Activated CD4-positive, alpha-beta memory T cell treated with anti-CD3 and anti-CD28 coated beads for 36 hours (primary cell): Measurements from ENCODE around the gene TTYH3. TPM values are rescaled to one million over a fixed set of nuclear protein-coding genes. Genes with fewer than 3 reads are reported as not detected.

Experiments used
- CTCF ChIA-PET: fragments of 350-600 bp; sonication (Branson Sonifier 250); formaldehyde crosslinking; loops from one replicate; lab custom pipeline; 2021; ENCODE audit warnings: antibody characterized with exemption, inconsistent platforms; lab: Charles Lee
- POLR2A ChIA-PET: fragments of 350-600 bp; sonication (Branson Sonifier 250); formaldehyde crosslinking; loops from one replicate; lab custom pipeline; 2021; ENCODE audit warnings: antibody characterized with exemption; lab: Charles Lee
- DNase-seq: peaks from one replicate; pipeline ENCODE4 v3.0.0-alpha.2; 2020
- H3K27ac Mint-ChIP-seq: one replicate; pipeline ENCODE4 v1.8.0; 2021; ENCODE audit warnings: mixed read lengths
- H3K27me3 Mint-ChIP-seq: one replicate; pipeline ENCODE4 v1.8.0; 2021; ENCODE audit warnings: mixed read lengths
- H3K36me3 Mint-ChIP-seq: one replicate; pipeline ENCODE4 v1.8.0; 2021; ENCODE audit warnings: mixed read lengths
- H3K4me1 Mint-ChIP-seq: one replicate; pipeline ENCODE4 v1.8.0; 2021; ENCODE audit warnings: low read depth, mixed read lengths
- H3K4me3 Mint-ChIP-seq: one replicate; pipeline ENCODE4 v1.8.0; 2021; ENCODE audit warnings: mild to moderate bottlenecking, mixed read lengths
- H3K9me3 Mint-ChIP-seq: one replicate; pipeline ENCODE4 v1.8.0; 2021; ENCODE audit warnings: mixed read lengths
- intact Hi-C: fragments of 100-400 bp; cut with micrococcal nuclease; formaldehyde crosslinking; loops from one replicate; pipeline ENCODE4 v1.15.1; 2023
- total RNA-seq, 2 experiments: library from RNA; stranded (reverse); gene quantifications; one replicate each; pipeline ENCODE4 v1.2.3, GENCODE V29; 2021

TTYH3 gene
- total RNA-seq, 2 experiments from 2014 or later: 13.5 to 14.8 TPM

DNA sequence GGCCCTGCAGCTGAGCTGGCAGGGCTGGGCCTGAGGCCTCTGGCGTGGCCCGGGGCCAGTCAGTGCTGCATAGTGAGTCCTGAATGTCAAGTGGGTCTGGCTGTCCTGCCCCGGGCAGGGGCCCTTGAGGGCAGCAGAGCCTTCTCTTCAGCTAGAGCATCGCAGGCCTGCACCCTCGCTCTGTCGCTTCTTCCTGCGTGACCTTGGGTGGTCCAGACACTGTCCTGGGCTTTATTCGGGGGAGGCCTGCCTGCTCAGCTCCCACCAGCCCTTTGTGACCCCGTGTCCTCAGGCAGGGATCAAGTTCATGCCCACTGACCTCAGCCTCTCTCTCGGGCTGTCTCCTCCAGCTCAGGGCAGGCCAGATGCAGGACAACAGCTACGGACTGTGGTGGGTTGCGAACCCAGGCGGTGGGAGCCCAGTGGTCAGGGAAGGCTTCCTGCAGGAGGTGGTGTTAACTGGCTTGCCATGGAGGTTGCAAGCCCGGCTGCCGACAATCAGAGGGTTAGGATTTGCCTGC, 3.4 kb downstream of the TTYH3 start:
- DNase-seq: no peak
- Mint-ChIP-seq H3K27ac (no peak overlapping the region), H3K9me3 (no peaks in the 10 kb centered on the region), H3K36me3 (no peaks in the 10 kb centered on the region), H3K4me3 (no peak overlapping the region), H3K4me1 (peaks cover 15% of the 10 kb centered on the region), H3K27me3 (no peaks in the 10 kb centered on the region)
- CTCF ChIA-PET: interaction anchor here (2.3 kb wide), 1 partner anchor 74 kb away, joined by 7 read pairs; no protein-coding TSS in a partner anchor
- intact Hi-C loops: no loop called here
- POLR2A ChIA-PET: no interaction called here

DNA sequence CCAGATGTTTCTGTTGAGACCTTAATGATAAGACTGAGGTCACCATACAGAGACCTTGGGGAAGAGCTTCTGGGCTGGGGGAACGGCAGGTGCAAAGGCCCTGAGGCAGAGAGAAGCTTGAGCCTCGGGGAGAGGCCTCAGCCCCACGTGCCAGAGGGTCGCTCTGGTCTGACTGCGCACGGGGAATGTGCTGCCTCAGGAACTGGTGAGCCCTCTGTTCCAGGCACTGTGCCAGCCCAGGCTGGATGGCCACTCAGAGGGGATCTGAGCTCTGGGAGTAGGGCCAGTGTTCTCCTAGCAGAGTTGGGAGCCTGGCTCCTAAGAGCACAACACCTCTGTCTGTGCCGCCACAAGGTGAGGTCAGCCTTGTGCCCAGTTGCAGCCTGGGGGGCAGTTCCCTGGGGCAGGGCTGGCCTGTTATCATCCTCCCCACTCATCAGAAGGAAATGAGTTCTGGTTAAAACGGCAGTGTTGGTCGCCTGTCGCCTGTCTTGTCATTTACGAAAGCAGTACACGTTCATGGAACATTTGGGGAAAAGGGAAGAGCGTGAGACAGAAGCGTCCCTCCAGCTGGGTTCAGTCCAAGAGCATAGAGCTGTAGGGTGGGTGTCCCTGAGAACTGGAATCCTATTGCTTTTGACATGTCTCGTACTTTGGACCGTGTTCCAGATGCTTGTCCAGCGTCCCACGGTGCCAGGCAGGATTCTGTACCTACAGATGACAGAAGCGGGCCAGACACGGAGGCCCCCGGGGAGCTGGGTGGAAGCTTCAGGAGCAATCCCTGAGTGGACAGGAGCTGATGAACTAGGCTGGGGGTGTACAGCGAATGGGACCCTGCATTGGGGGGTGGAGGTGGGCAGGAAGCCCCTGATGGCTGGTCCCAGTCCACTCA, 4.3 kb downstream of the TTYH3 start:
- POLR2A ChIA-PET: no interaction called here
- Mint-ChIP-seq H3K9me3 (no peaks in the 10 kb centered on the region), H3K27me3 (no peaks in the 10 kb centered on the region), H3K36me3 (no peaks in the 10 kb centered on the region), H3K4me1 (peaks cover 14% of the 10 kb centered on the region), H3K27ac (no peak overlapping the region), H3K4me3 (no peak overlapping the region)
- intact Hi-C loops: no loop called here
- CTCF ChIA-PET: interaction anchor here (2.3 kb wide), 1 partner anchor 73 kb away, joined by 7 read pairs; no protein-coding TSS in a partner anchor
- DNase-seq: no peak

DNA sequence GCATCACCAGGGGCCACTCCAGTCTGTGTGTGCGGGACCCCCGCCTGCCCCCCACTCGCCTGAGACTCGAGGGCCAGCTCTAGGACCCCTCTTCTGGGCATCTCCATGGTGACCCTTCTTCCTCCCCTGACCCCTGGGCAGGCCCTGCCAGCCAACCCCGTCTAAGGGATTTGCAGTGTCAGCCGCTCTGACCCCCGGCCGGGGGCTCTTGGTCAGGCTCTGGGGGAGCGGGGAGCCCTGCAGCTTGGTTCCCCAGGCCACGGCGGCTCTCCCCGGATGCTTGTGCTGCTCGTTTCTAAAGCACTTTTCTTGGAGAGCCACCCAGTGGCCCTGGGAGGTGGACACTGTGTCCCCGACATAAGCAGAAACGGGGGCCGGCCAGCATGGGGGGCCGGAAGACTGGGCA, 5.3 kb downstream of the TTYH3 start:
- no peak for DNase-seq
- no peak overlapping the region for H3K27ac Mint-ChIP-seq
- no peaks in the 10 kb centered on the region for H3K27me3 Mint-ChIP-seq
- intact Hi-C loops: no loop called here
- no peaks in the 10 kb centered on the region for H3K9me3 Mint-ChIP-seq
- POLR2A ChIA-PET: no interaction called here
- CTCF ChIA-PET: no interaction called here
- H3K4me1 Mint-ChIP-seq: peaks cover 12% of the 10 kb centered on the region
- no peak overlapping the region for H3K4me3 Mint-ChIP-seq
- H3K36me3 Mint-ChIP-seq: no peaks in the 10 kb centered on the region

DNA sequence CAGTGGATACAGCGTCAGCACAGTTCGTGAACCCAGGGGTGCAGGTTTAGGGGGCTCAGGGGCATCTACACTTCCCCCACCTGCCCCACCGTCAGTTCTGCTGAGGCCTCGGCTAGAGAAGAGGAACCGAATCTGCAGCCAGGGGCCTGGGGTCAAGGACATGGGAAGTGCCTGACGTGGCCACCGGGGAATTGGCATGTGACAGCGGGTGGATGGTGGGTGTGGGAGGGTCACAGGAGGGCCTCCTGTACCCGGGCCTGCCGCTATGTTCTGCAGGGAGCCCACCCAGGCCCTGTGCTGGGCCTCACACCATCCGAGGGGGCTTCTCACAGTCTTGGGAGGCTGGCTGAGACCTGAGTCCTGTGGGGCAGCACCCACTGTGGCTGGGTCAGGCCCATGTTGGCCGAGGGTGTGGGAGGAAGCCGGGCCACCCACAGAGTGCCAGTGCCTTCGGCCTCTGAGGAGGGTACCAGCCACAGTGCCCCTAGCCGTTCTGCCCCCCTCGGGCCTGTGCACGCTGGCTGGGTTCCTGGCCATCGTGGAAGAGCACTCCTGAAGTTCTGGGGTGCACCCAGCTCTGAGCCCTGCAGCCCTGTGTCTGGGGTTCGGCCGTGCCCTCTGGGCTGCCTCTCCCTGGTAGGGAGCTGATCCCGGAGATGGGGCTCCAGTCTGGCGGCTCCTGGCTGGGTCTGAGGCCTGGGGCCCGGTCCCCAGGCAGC, 5.9 kb downstream of the TTYH3 start:
- H3K9me3 Mint-ChIP-seq: no peaks in the 10 kb centered on the region
- DNase-seq: no peak
- no peak overlapping the region for H3K27ac Mint-ChIP-seq
- H3K27me3 Mint-ChIP-seq: no peaks in the 10 kb centered on the region
- no peak overlapping the region for H3K4me3 Mint-ChIP-seq
- no peaks in the 10 kb centered on the region for H3K36me3 Mint-ChIP-seq
- CTCF ChIA-PET: no interaction called here
- intact Hi-C loops: no loop called here
- peaks cover 12% of the 10 kb centered on the region for H3K4me1 Mint-ChIP-seq
- POLR2A ChIA-PET: no interaction called here

DNA sequence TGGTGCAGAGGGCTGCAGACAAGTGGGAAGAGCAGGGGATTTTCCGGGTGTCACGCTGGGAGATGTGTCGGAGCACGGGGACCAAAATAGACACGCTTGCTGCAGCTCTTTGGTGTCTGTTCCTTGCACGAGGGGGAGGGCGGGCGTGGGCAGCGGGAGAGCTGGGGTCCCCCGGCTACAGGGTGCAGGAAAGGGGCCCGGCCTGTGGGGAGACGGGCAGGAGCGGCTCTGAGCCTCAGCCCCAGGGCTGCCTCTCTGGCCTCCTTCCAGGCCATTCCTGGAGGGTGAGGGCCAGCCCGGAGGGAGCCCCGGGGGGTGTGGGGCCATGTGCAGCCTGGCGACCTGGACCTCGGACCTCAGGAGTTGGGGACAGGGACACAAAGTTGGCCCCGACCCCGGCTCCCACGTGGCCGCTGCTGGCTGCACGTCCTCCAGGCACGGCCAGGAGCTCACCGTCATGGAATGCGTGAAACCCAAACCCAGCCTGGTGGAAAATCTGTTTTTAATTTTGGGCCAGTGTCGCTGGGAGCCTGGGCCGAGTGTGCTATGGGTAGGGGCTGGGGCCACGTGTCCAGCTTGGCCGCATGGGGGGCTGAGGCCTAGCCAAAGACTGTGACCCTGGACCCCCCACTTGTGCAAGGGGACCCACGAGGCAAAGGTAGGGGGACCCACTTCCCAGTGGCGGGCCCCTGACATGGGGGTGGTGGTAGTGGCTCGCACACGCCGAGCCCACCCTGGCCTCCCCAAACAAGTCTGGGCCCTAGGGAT, 6.6 kb downstream of the TTYH3 start:
- Mint-ChIP-seq H3K9me3 (no peaks in the 10 kb centered on the region), H3K36me3 (no peaks in the 10 kb centered on the region), H3K27ac (no peak overlapping the region), H3K4me1 (peaks cover 9% of the 10 kb centered on the region), H3K4me3 (no peak overlapping the region), H3K27me3 (no peaks in the 10 kb centered on the region)
- ChIA-PET CTCF (no interaction called here), POLR2A (no interaction called here)
- intact Hi-C loops: no loop called here
- no peak for DNase-seq

DNA sequence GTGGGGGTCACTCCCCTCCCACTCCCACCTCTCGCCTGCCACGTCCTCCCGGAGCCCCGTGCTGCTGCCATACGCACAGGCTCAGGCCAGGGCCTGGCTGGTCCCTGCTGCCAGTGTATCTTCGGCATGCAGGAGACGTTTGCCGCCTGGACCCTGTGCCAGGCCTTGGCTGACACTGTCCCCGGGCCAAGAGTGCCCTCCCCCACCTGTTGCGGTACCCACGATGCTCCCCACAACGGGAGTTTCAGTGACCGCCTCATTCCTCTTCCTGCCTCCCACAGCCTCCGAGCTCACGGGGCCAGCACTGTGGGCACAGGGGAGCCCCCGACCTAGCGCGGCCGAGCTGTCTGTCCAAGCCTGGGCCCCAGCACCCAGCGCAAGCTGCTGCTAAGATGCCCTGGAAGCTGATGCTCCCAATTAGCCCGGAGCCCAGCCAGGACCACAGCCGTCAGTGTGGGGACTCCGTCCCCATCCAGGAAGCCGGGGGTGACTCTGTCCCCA, 7.4 kb downstream of the TTYH3 start:
- H3K27ac Mint-ChIP-seq: no peak overlapping the region
- no peaks in the 10 kb centered on the region for H3K27me3 Mint-ChIP-seq

DNA sequence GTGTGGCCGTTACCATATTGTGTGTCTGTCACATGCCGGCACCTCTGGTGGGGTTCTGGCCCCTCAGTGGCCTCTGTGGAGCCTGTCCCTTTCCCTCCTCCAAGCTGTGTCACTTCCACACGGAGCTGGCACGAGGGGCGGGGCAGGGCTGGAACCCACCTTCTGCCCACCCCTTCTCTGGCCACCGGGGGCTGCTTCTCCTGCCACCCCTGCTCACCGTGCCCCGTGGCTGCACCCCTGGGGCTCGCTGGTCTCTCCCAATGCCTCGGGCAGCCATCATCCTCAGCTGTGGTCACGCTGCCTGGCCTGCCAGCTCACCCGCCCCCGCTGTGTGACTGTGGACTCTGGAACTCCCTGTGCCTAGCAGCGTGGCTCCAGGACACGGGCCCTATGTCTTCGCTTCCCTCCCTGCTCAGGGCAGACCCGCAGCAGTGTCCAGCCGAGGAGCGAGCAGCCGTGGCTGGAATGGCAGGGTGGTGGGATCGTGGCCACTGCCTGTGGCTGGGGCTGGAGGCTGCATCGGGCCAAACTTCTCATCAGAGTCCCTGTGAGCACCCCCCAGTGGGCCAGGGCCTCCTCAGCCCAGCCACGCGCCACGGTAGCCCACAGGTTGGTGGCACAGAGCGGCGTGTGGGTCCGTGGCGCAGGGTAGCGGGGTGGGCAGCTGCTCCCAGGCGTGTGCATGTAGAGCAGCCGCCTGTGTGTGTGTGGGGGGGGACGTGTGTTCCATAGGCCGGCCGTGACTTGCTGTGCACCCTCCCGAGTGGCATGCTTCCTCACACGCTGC, 8.1 kb downstream of the TTYH3 start:
- no peak for DNase-seq
- no peak overlapping the region for H3K4me3 Mint-ChIP-seq
- H3K36me3 Mint-ChIP-seq: no peaks in the 10 kb centered on the region
- no peak overlapping the region for H3K27ac Mint-ChIP-seq
- intact Hi-C loops: no loop called here
- CTCF ChIA-PET: no interaction called here
- H3K27me3 Mint-ChIP-seq: no peaks in the 10 kb centered on the region
- POLR2A ChIA-PET: no interaction called here
- peaks cover 6% of the 10 kb centered on the region for H3K4me1 Mint-ChIP-seq
- H3K9me3 Mint-ChIP-seq: no peaks in the 10 kb centered on the region

More for the DNA sequence above, 7.4 kb downstream of the TTYH3 start:
- POLR2A ChIA-PET: no interaction called here
- intact Hi-C loops: no loop called here
- CTCF ChIA-PET: no interaction called here
- Mint-ChIP-seq H3K9me3 (no peaks in the 10 kb centered on the region), H3K4me3 (no peak overlapping the region), H3K4me1 (peaks cover under 1% of the 10 kb centered on the region), H3K36me3 (no peaks in the 10 kb centered on the region)
- no peak for DNase-seq

DNA sequence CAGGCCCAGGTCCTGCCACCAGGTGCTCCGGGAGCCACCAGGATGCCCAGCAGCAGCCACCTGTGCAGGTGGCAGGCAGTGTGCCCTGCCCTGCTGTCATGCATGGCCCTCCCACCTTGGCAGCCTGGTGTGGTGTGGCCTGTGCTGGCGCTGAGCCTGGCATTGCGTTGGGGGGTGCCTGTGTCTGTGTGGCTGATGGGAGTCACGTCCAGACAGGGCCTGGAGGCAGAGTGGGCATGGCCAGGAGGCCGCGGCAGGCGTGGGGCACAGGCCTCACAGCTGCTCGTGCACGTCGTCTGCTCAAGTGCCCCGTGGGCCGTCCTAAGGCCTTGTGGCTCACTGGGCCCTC, 8.7 kb downstream of the TTYH3 start:
- CTCF ChIA-PET: no interaction called here
- no peak overlapping the region for H3K27ac Mint-ChIP-seq
- intact Hi-C loops: no loop called here

DNA sequence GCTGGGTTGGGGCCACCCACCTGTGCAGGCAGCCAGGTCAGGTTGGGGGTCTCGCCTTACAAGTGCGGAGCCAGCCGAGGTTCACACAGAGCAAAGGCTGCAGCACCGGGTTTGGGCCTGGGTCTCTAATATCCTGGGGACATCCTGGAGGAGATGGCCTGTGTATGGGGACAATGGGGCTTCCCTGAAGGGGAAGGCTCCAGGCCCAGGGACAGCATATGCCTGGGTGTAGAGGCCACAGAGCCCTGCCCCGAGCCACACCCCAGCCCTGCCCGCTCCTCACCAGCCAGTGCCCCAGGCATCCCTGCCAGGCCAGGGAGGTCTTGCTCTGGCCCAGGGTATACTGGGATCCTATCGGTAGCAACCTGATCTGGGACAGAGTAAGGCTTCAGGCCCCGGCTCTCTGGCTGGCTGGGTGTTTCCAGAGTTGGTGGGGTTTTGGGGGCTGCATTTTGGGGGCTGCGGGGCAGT, 9.1 kb downstream of the TTYH3 start:
- Mint-ChIP-seq H3K9me3 (no peaks in the 10 kb centered on the region), H3K27ac (no peak overlapping the region), H3K36me3 (no peaks in the 10 kb centered on the region), H3K4me1 (peaks cover 14% of the 10 kb centered on the region), H3K4me3 (no peak overlapping the region), H3K27me3 (no peaks in the 10 kb centered on the region)
- POLR2A ChIA-PET: no interaction called here
- DNase-seq: no peak
- intact Hi-C loops: no loop called here
- CTCF ChIA-PET: no interaction called here

More for the DNA sequence above, 8.7 kb downstream of the TTYH3 start:
- no peaks in the 10 kb centered on the region for H3K27me3 Mint-ChIP-seq
- no peaks in the 10 kb centered on the region for H3K36me3 Mint-ChIP-seq
- DNase-seq: no peak
- H3K4me1 Mint-ChIP-seq: peaks cover 12% of the 10 kb centered on the region
- POLR2A ChIA-PET: no interaction called here
- no peaks in the 10 kb centered on the region for H3K9me3 Mint-ChIP-seq
- H3K4me3 Mint-ChIP-seq: no peak overlapping the region

DNA sequence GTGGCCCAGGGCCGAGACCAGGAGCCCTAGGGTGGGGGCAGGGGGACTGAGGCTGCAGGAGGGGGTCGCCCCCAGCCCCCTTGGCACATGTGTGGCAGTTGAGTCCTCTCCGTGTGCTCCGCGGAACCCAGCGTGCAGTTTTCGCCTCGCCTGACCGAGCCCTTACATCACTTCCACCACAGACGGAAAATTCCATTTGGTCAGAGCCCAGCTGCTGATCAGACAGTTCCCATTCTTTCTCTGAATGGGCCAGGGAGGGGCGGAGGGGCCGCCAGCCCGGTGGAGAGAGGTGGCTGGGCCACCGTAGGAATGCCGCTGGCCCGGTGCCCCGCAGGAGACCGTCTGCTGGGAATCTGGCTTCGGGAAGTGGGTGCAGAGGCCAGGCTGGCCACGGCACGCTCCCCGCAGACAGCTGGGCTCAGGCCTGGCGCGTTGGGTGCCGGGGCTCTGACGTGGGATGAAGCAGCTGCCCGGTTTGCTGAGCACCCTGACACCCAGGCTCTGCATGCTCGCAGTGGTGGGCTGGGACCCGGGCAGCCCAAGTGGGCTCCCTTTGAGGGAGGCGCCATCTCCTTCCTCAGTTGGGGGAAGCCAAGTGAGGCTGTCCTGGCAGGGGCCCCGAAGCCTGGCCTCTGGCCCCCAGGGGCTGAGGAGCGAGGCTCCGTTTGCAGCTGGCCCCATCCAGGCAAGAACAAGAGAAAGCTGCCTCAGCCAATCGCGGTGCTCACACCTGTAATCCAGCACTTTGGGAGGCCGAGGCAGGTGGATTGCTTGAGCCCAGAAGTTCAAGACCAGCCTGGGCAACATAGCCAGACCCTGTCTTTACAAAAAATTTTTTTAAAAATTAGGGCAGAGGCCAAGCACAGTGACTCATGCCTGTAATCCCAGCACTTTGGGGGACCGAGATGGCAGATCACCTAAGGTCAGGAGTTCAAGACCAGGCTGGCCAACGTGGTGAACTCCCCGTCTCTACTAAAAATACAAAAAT, 9.9 kb downstream of the TTYH3 start:
- intact Hi-C loops: no loop called here
- Mint-ChIP-seq H3K27ac (no peak overlapping the region), H3K4me3 (no peak overlapping the region), H3K4me1 (peaks cover 14% of the 10 kb centered on the region), H3K36me3 (no peaks in the 10 kb centered on the region), H3K9me3 (no peaks in the 10 kb centered on the region), H3K27me3 (no peaks in the 10 kb centered on the region)
- ChIA-PET CTCF (no interaction called here), POLR2A (no interaction called here)
- peak; percentile 29 for DNase-seq
